Upper lobe of left lung (tissue), 4 donors: ENCODE data around the gene GRHL3.

Source experiments
- CTCF ChIP-seq, 6 experiments: fragments of 450-650 bp in 4 of 6; fragments of 200-600 bp in 2 of 6; sonication (generic) in 2 of 6; IDR thresholded peaks; one replicate each; pipeline ENCODE4 v1.5.1; 2016 to 2019; ENCODE audit warnings: antibody characterized with exemption in 6 of 6
- EP300 ChIP-seq, 4 donors: sonication (generic); formaldehyde crosslinking; IDR thresholded peaks; one replicate each; pipeline ENCODE4 v1.5.1; 2017; ENCODE audit warnings: antibody characterized with exemption in 4 of 4, control low read depth in 2 of 4
- POLR2AphosphoS5 ChIP-seq, 2 donors: sonication (generic); formaldehyde crosslinking; IDR thresholded peaks; one replicate each; pipeline ENCODE4 v1.5.1; 2017; ENCODE audit warnings: antibody characterized with exemption in 2 of 2

- TF ChIP-seq CTCF (IDR thresholded peaks at IDR 0.05) = no peak
- TF ChIP-seq POLR2AphosphoS5 (IDR thresholded peaks at IDR 0.05) = no peak
- no peak for TF ChIP-seq EP300 (IDR thresholded peaks at IDR 0.05)
Measured at GRCh38 chr1:24357038-24357437, 37.9 kb downstream of the GRHL3 start.
